ENCODE data around the gene STK32B.

STK32B gene

DNA sequence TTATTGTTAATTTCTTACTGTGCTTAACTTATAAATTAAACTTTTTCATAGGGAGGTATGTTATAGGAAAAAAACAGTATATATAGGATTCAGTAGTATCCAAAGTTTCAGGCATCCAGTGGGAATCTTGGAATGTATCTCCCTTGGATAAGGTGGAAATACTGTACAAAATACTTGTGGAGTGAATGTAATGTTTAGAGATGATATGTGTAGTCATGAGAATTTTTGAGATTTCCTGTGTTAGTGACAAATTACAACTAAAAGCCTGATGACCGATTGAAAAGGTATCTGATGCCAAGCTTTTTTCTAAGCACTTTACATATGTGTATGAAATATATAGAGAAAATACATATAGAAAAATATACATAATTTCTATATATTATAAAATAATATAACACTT lies 69.2 kb downstream of the STK32B start:
- no peak overlapping the region for H3K4me3 ChIP-seq (ENCODE audit: low read depth, low read length)

DNA sequence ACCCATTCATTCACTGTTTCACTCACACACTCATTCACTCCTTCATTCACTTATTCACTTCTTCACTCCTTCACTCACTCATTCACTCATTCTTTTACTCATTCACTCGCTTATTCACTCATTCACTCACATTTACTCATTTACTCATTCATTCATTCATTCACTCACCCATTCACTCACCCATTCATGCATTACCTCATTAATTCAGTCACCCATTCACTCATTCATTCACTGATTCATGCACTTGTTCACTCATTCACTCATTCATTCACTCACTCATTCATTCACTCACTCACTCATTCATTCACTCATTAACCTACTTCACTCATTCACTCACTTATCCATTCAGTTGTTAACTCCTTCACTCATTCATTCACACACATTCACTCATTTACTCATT lies 70.8 kb downstream of the STK32B start:
- no peak overlapping the region for H3K4me3 ChIP-seq (ENCODE audit: low read depth, low read length)

More for the DNA sequence above, 69.2 kb downstream of the STK32B start:
- TF ChIP-seq, protein P1, sequence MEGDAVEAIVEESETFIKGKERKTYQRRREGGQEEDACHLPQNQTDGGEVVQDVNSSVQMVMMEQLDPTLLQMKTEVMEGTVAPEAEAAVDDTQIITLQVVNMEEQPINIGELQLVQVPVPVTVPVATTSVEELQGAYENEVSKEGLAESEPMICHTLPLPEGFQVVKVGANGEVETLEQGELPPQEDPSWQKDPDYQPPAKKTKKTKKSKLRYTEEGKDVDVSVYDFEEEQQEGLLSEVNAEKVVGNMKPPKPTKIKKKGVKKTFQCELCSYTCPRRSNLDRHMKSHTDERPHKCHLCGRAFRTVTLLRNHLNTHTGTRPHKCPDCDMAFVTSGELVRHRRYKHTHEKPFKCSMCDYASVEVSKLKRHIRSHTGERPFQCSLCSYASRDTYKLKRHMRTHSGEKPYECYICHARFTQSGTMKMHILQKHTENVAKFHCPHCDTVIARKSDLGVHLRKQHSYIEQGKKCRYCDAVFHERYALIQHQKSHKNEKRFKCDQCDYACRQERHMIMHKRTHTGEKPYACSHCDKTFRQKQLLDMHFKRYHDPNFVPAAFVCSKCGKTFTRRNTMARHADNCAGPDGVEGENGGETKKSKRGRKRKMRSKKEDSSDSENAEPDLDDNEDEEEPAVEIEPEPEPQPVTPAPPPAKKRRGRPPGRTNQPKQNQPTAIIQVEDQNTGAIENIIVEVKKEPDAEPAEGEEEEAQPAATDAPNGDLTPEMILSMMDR (IDR thresholded peaks at IDR 0.05; ENCODE audit: low read depth, low read length) = no peak

DNA sequence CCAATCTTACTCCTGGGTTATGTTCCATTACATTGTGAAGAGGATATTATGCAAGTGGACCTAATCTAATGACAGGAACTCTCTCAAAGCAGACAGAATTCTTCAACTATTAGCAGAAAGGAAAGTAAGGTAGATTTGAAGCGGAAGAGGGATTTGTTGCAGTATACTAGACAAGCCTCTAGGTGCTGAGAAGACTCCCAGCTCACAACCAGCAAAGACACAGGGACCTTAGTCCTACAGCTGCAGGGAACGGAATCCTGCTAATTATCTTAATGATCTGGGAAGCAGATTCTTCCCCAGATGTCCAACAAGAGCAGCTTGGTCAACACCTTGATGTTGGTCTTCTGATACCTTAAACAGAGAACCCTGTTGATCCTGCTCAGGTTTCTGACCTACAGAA lies 73.6 kb downstream of the STK32B start:
- TF ChIP-seq, protein P1 (IDR thresholded peaks at IDR 0.05; ENCODE audit: low read depth, low read length) = no peak
- no peak overlapping the region for H3K4me3 ChIP-seq (ENCODE audit: low read depth, low read length)

More for the DNA sequence above, 70.8 kb downstream of the STK32B start:
- TF ChIP-seq, protein P1 (IDR thresholded peaks at IDR 0.05; ENCODE audit: low read depth, low read length) = no peak

DNA sequence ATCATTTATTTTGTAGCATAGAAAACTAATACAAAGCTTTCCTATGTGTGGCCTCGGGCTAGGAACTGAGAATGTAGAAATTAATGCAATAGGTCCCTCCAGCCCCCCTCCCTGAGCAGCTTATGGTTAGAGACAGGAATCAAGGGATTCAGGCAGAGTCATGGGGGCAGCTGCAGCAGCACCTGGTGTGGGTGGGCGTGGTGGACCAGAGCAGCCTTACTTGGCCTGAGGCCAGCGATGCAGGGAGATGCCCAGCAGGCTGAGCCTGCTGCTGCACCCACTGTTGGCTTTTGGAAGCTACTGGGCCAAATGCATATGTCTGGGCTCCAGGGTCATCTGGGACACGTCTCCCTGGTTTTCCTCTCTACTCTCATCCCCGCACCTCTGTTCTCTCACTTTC lies 74.0 kb downstream of the STK32B start:
- no peak overlapping the region for H3K4me3 ChIP-seq (ENCODE audit: low read depth, low read length)
- TF ChIP-seq, protein P1 (IDR thresholded peaks at IDR 0.05; ENCODE audit: low read depth, low read length) = no peak

DNA sequence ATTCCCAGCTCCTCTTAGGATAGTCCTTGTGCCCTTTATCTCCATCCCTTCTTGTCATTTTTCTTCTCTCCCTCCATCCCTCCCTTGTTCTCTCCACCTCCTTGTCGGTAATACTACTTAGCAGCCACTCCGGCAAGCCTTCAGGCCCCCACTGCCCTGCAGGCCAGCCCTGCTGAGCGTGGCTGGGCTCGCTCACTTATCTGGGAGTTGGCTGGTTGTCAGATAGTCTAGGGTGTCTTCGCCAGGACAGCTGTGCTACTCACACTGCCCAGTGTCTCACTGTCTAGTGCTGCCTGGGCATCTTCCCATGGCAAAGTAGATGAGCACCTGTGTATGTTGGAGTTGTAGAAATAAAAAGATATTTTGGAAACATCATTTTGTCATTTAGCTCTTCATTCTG lies 75.0 kb downstream of the STK32B start:
- TF ChIP-seq, protein P1 (IDR thresholded peaks at IDR 0.05; ENCODE audit: low read depth, low read length) = no peak

DNA sequence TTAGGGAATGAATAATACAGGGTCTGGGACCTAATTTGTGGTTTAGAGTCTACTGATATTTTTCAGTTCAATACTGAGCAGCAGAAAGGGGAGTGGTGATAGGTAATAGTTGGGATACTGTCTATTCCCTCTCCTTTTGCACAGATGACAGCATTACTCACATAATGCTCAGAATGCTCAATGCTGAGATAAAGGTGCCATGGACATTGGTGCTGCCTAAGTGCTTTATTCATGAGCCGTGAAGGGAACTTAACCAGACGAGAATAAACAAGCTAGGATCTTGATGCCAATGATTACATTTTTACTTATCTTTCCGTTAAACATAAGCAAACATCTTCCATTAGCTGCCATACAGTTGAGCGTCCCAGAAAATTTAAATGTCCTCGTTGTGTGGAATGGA lies 75.6 kb downstream of the STK32B start:
- H3K4me3 ChIP-seq (ENCODE audit: low read depth, low read length) = no peak overlapping the region
- TF ChIP-seq, protein P1 (IDR thresholded peaks at IDR 0.05; ENCODE audit: low read depth, low read length) = no peak

More for the DNA sequence above, 75.0 kb downstream of the STK32B start:
- no peak overlapping the region for H3K4me3 ChIP-seq (ENCODE audit: low read depth, low read length)

DNA sequence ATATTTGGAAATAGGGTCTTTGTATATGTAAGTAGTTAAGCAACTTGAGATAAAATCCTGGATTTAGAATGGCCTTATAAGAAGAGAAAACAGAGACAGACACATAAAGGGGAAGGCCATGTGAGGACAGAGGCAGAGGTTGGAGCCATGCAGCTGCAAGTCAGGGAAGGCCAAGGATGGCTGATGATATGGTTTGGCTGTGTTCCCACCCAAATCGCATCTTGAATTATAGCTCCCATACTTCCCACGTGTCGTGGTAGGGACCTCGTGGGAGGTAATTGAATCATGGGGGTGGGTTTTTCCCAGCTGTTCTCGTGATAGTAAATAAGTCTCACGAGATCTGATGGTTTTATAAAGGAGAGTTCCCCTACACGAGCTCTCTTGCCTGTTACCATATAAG lies 76.3 kb downstream of the STK32B start:
- no peak overlapping the region for H3K4me3 ChIP-seq (ENCODE audit: low read depth, low read length)
- TF ChIP-seq, protein P1 (IDR thresholded peaks at IDR 0.05; ENCODE audit: low read depth, low read length) = no peak
